HG03175 (cell line): Measurements from ENCODE around the gene PRPF4.
A peak's percentile ranks its signal among the peaks of the same experiment; 100 is the strongest.

Source experiments
- ATAC-seq: cut with Tn5 transposase; IDR thresholded peaks from one replicate; pipeline ENCODE4 v1.9.1; 2021; ENCODE audit warnings: mild to moderate bottlenecking, moderate library complexity; ENCODE audit not compliant: unreplicated experiment

PRPF4 gene

DNA sequence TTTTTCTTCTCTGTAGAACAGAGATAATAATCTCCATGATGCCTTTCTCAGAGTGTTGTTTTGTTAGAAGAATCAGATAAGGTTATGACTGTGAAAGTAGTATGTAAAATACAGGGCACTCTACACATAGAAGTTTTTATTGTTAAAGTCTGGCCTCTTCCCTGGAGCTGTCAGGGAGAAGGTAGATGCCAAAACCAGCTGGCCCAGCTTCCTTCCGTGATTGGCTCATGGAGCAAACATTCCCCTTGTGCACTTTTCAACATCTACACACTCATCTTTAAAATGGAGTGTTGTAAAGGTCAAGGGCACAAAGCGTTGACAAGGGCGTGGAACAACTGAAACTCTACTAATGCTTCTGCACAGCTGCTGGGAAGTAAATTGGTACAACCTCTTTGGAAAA, 35.1 kb downstream of the PRPF4 start:
- no peak for ATAC-seq

DNA sequence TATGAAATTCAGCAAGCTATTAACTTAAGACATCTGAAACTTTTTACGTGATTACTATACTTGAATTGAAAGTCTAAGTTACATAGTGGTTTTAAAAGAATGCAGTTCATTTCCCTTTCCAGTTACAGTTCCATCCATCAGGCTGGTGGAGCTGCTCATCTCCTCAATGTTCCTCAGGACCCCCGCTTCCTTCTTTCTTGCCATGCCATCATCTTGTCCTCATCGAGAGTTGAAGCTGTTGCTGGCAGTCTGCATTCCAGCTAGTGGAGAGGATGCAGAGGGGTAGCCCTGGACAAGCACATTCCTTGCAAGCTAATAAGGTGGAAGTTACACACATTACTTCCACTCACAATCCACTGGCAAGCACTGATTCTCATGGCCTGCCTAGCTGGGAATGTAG, 36.5 kb downstream of the PRPF4 start:
- ATAC-seq = no peak

DNA sequence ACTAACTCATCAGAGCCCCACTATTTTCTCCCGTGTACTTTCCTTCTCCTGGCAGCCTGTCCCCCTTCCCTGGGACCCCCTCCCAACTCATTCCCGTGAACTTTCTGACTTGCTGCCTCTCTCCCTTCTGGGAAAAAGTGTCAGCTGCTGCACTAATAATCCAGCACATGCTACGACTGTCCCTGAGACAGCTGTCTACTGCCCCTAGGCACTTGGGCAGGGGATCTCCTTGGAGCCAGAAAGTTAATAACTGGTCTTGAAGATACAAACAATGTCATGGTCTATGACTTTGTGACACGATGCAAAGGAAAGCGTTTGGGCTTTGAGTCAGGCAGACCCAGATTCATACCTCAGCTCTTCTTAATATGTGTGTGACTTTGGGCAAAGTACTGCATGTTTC, 37.8 kb downstream of the PRPF4 start:
- ATAC-seq = no peak

DNA sequence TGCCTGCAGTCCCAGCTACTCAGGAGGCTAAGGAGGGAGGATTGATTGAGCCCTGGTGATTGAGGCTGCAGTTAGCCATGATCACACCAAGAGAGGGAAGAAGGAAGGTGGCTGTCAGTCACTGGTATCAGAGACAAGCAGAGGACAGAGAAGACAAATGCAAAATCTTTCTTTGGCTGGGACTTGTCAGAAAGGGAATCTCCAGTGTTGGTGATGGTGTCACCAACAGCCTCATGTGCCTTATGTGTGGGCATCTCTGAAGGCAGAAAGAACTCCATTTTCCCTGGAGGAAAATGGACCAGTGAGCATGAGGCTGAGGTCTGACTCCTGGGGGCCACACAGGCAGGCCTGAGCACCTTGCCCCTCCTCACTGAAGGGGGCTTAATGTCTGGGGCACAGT, 39.8 kb downstream of the PRPF4 start:
- no peak for ATAC-seq

DNA sequence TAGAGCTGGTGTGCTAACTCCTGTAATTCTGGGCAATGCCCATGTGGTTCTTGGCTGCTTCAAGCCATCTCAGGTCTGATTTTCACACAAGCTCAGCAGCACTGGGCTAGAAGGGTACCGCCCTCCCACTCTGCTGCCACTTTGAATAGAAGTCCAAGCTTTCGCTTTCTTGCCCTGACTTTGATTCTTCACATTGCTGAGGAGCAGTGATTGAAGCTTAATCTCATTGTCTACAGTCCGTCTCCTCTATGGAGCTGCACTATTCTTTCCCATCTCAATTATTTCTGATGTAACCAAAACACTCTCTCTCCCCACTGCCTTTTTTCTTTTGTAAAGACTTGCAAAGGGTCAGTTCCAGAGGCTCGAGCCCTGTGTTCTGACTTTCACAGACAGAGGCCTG, 40.6 kb downstream of the PRPF4 start:
- no peak for ATAC-seq

DNA sequence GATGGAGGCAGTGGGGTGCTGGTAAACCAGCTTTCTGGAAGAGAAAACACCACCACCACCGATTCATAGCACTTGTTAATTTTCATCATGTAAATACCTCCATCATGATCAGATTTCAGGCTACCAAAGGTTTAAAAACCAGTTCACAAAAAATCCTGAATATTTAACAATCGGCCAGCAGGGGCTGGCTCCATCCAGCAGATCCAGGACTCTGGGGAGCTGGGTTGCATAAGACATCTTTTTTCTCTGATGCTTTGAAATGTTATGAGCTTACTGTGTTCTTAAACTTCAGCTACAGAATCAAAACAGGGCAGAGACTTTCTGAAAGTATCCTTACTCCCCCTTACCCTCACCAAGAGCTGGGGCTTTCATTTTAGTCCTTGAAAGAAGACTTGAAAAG, 42.3 kb downstream of the PRPF4 start:
- ATAC-seq = no peak

DNA sequence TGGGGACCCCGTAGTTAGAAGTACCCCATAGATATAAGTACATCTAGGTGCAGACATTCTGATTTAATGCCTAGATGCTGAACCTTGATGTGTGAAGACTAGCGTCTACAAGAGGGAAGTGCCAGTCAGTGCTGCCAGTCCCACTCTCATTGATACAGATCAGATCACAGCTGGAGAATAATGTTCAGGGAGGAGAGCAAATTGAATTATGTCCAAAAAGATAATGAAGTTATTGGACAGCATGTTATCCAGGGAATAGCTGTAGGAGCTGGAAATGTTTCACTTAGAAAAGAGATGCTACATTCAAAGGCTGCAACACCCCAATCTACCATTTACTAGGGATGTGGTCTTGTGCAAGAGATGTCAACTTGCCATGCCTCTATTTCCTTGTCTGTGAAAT, 43.6 kb downstream of the PRPF4 start:
- no peak for ATAC-seq

DNA sequence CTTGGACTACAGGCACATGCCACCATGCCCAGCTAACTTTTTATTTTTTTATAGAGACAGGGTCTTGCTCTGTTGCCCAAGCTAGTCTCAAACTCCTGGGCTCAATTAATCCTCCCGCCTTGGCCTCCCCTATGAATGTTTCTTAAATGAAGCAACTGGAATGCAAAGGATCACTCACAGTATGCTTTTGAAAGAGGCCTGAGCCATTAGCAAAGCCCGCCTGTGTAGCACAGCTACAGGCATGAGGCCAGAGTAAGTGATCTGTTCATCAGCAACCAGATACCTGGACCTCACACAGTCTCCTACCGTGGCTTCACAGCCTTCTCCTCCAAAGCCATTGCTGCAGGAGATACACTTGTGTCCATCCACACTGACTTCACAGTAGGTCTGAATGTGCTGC, 44.6 kb downstream of the PRPF4 start:
- no peak for ATAC-seq

DNA sequence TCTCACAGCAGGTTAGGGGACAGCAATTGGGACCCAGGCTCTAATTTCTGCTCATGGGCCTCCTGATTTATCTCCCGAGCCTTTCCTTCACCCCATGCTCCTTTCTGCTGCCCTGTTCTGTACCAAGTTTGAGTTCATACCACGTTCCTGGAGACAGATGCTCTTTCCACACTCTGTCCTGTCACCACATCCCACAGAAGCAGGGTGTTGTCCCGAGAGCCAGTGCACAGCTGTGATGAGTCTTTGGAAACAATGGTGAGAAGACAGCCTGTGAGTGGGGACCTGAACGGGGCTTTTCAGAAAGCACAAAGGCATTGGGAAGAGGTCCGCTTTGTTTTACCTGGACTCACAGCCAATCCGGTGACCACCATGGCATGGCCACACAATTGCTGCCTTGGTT, 47.2 kb downstream of the PRPF4 start:
- no peak for ATAC-seq

DNA sequence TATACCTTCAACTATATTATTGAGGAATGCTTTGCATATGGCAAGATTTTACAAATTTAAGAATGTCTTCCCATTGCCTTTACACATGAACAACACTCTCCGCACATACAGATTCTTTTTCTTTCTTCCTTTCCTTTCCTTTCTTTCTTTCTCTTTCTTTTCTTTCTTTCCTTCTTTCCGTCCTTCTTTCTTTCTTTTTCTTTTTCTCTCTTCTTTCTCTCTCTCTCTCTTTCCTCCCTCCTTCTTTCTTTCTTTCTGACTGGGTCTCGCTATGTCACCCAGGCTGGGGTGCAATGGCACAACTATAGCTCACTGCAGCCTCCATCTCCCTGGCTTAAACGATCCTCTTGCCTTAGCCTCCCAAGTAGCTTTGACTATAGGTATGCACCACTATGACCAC, 50.8 kb downstream of the PRPF4 start:
- no peak for ATAC-seq

DNA sequence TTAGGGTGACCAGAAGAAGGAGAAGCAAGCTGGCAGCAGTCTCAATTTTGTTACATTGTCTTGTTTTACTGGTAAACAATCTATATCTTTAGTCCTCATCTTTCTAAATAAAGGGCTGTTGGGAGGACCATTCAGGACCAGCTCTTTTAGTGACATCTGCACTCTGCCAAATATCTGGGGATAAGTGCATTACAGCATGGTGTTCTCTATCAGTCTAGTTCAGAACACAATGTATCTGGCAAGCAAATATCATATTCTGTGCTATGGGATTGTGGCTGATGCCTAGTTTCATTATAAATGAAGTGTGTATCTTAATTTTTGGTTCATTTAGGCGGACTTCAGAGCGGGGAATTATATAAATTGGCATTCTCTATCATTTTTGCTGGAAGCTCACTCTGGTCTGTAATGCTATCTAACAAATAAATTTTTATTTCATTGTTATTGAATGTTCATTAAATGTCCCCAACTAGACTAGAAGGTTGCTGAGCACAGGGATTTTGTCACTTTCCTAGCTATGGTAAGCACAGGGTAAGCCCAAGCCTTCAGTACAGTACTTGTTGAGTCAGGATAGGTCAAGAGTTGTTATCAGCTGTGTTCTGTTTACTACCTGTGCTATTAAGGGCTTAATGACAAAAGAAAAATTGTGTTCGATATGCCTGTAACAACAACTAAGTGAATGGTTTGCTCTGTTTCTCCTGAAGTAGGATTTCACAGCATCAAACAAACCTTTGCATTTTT, 52.8 kb downstream of the PRPF4 start:
- ATAC-seq = no peak

DNA sequence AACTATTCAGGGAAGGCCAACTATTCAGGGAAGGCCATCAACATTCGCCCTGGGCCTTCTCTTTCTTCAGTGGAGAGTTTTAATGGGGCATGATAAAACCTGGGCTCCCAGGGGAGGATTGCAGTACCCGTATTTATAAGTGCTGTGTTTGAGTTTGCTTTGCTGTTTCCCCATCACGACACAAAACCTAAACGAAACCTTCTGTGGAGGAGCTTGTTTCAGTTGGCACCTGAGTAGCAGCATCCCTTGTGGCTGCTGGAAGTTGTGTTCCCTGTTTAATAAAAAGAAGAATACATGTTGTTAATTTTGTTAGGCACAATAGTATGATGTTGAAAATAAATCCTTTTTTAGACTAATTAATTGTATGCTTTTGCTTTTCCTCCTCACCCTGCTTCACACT, 56.3 kb downstream of the PRPF4 start:
- no peak for ATAC-seq

DNA sequence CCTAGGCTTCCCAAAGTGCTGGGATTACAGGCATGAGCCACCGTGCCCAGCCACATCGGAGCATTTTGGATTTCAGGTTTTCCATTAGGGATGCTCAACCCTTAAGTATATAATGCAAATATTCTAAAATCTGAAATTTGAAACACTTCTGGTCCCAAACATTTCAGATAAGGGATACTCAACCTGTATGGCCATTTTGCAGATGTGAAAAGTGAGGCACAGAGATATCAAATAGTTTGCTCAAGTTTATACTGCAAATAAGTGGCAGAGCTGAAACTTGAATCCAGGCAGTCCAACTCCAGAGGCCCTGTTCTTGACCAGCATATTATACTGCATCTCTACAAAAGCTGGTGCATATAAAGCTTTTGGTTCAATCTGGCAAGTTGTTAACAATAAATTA, 62.3 kb downstream of the PRPF4 start:
- no peak for ATAC-seq

DNA sequence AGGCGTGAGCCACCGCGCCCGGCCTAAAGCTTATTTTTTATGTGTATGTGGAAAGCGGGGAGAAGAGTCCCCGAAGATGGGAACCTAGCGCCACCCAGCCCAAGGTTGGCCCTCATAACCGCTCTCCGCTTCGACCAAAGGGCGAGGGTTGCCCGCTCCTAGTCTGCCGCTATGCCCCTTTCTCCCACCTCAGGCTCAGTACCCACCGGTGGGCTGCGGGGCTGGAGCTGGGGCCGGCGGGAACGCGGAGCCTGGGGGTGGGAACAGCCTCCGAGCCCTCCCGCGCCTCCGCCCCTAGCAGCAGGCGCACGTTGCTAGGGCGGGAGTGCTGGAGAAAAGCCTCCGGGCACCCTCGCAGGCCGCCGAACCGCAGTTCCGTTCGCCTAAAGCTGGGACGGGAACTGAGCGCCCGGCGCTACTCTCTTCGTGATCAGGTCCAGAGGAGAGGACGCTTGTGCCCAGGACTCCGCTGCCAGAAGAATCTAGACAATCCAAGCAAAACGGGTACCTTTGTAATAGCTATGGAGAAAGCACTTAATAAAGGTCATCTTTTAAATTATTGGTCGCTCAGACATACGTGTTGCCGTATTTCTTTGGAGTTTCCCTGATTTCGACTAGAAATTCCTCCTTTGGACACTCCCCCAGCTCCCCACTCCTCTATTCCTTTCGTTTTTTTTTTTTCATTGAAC, 64.7 kb downstream of the PRPF4 start, which contains the start of gene WDR31:
Gene WDR31 (minus strand): TSS at position 265 of the 689 bp plus-strand sequence. CDS start 8,253 bp downstream, outside the sequence.
- ATAC-seq = peak; percentile 97

DNA sequence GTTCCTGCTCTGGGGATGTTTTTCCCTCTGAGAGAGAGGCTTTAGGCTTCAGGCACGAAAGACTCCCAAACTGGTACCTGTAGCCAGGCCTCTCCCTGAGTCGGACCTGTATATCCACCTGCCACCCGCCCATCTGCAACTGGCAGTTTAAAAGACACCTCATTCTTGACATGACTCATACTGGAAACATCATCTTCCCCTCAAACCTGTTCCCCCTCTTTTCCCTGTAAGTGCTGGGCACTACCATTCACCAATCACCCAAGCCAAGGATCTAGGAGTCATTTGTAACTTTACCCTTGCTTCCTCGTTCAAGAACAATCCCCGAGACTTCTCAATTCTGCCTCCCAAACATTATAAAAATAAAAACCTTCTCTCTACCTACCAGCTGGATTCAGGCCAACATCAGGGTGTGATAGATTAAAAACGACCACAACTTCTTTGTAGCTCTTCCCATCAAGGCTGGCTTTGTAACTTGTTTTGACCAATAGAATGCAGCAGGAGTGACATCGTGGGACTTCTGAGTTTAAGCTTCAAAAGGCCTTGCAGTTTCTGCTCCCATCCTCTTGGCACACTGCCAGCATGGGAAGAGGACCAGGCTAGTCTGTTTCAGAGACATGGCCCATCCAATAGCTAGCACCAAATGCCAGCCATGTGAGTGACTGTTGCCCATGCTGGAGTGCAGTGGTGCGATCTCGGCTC, 66.4 kb downstream of the PRPF4 start:
- ATAC-seq = no peak
